BJ (cell line): ENCODE results near the gene TMEM185B. TPM values are rescaled to one million over a fixed set of nuclear protein-coding genes. Genes with fewer than 3 reads are reported as not detected.

Source experiments
- CTCF ChIA-PET: fragments of 350-600 bp; formaldehyde crosslinking; extraction: SDS; loops from one replicate; lab custom pipeline; 2021; ENCODE audit warnings: antibody characterized with exemption, inconsistent platforms; lab: Yijun Ruan, JAX
- POLR2A ChIA-PET: fragments of 300-600 bp; sonication (Branson Sonifier 250); formaldehyde crosslinking; extraction: SDS; loops from one replicate; lab custom pipeline; 2021; ENCODE audit warnings: antibody characterized with exemption; lab: Charles Lee
- DNase-seq: peaks from one replicate; pipeline ENCODE4 v3.0.0-alpha.2; 2011; ENCODE audit warnings: low read depth
- H3K27me3 ChIP-seq: 2 replicates; pipeline ENCODE4 v1.6.0; 2011; ENCODE audit warnings: low read length; ENCODE audit not compliant: control insufficient read depth, insufficient read depth
- H3K36me3 ChIP-seq: 2 replicates; pipeline ENCODE4 v1.5.1; 2011; ENCODE audit warnings: low read length; ENCODE audit not compliant: control insufficient read depth, insufficient read depth
- H3K4me3 ChIP-seq: 2 replicates; pipeline ENCODE4 v1.5.1; 2011; ENCODE audit warnings: low read depth, mild to moderate bottlenecking, control low read depth, low read length
- CTCF ChIP-seq: IDR thresholded peaks from 2 replicates; pipeline ENCODE4 v1.5.1; 2011; ENCODE audit warnings: low read depth, mild to moderate bottlenecking, control low read depth, inconsistent platforms, low read length, moderate library complexity; ENCODE audit not compliant: insufficient read depth
- polyA plus RNA-seq: library from polyadenylated mRNA; depleted of rRNA; stranded (reverse); fragments of >200 nt; gene quantifications from 2 replicates; pipeline ENCODE4 v1.2.3, GENCODE V29; 2011

The TMEM185B gene
- polyA plus RNA-seq, 1 experiment: 32.0 TPM

- Histone ChIP-seq H3K36me3 (no peaks in the 10 kb centered on the region; the same call in 1 of the 2 replicates), H3K27me3 (no peaks in the 10 kb centered on the region), H3K4me3 (no peak overlapping the region)
- POLR2A ChIA-PET: no interaction called here
- CTCF ChIA-PET: interaction anchor here (1.2 to 2.1 kb wide), 3 partner anchors 12 to 58 kb away, joined by 3 to 7 read pairs (median 5); no protein-coding TSS in a partner anchor
- no peak for DNase-seq
- no peak for TF ChIP-seq CTCF
Observed at GRCh38 chr2:120255986-120256650, 32.9 kb upstream of the TMEM185B start.

- no peak for TF ChIP-seq CTCF
- H3K36me3 ChIP-seq: no peaks in the 10 kb centered on the region; the same call in 1 of the 2 replicates
- no peaks in the 10 kb centered on the region for H3K27me3 ChIP-seq
- CTCF ChIA-PET: interaction anchor here (1.6 kb wide), 1 partner anchor 13 kb away, joined by 3 read pairs; no protein-coding TSS in a partner anchor
- no peak for DNase-seq
- POLR2A ChIA-PET: no interaction called here
- H3K4me3 ChIP-seq: no peak overlapping the region
Observed at GRCh38 chr2:120255071-120255470, 31.9 kb upstream of the TMEM185B start.

GRCh38 chr2:120254178-120254577, 31.0 kb upstream of the TMEM185B start:
- CTCF ChIA-PET: interaction anchor here (0.7 to 3.8 kb wide), 2 partner anchors 49 to 59 kb away, joined by 3 to 14 read pairs; no protein-coding TSS in a partner anchor
- no peaks in the 10 kb centered on the region for H3K27me3 ChIP-seq
- H3K36me3 ChIP-seq: no peaks in the 10 kb centered on the region
- POLR2A ChIA-PET: no interaction called here
- DNase-seq: no peak
- H3K4me3 ChIP-seq: peak overlapping the region; percentile 85
- TF ChIP-seq CTCF: no peak

- Histone ChIP-seq H3K27me3 (no peaks in the 10 kb centered on the region), H3K36me3 (no peaks in the 10 kb centered on the region), H3K4me3 (peak overlapping the region; percentile 85)
- ChIA-PET POLR2A (interaction anchor here (1.0 kb wide), 1 partner anchor 14 kb away, joined by 3 read pairs; no protein-coding TSS in a partner anchor), CTCF (interaction anchor here (0.5 to 3.8 kb wide), 6 partner anchors 13 to 60 kb away, joined by 3 to 14 read pairs (median 3); no protein-coding TSS in a partner anchor)
- TF ChIP-seq CTCF: peak; percentile 53
- no peak for DNase-seq
Observed at GRCh38 chr2:120253021-120253882, 30.1 kb upstream of the TMEM185B start.
